Fibroblast of peridontal ligament (primary cell): ENCODE results near the gene PIGQ.
"Not testable (repeated sequence)": the region's sequence is repeated elsewhere in the genome, so short reads cannot be mapped to it uniquely, and the experiment has no call there.

Experiments used
- DNase-seq: peaks from one replicate; pipeline ENCODE4 v3.0.0-alpha.2; 2010; ENCODE audit errors: extremely low read depth

Gene PIGQ

DNA sequence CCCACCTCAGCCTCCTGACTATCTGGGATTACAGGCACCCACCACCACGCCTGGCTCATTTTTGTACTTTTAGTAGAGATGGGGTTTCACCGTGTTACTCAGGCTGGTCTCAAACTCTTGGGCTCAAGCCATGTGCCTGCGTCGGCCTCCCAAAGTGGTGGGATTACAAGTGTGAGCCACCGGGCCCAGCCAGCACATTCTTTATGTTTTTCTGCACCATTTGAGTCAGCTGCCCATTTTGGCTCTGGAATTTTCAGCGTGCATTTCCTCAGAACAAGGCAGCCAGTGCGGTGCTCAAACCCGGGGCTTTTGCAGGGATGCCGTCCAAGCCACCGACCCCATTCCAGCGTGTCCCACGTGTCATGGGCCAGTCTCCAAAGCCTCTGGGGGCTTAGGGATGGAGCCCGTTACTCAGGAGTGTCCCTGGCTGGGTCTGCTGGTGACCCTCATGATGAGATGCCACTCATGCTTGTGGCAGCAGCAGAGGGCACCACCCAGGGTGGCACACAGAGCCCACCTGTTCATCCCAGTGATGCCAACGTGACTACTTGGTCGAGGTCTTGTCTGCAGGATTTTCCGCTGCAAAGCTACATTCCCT lies 16.4 kb downstream of the PIGQ start:
- DNase-seq: peak; percentile 62

DNA sequence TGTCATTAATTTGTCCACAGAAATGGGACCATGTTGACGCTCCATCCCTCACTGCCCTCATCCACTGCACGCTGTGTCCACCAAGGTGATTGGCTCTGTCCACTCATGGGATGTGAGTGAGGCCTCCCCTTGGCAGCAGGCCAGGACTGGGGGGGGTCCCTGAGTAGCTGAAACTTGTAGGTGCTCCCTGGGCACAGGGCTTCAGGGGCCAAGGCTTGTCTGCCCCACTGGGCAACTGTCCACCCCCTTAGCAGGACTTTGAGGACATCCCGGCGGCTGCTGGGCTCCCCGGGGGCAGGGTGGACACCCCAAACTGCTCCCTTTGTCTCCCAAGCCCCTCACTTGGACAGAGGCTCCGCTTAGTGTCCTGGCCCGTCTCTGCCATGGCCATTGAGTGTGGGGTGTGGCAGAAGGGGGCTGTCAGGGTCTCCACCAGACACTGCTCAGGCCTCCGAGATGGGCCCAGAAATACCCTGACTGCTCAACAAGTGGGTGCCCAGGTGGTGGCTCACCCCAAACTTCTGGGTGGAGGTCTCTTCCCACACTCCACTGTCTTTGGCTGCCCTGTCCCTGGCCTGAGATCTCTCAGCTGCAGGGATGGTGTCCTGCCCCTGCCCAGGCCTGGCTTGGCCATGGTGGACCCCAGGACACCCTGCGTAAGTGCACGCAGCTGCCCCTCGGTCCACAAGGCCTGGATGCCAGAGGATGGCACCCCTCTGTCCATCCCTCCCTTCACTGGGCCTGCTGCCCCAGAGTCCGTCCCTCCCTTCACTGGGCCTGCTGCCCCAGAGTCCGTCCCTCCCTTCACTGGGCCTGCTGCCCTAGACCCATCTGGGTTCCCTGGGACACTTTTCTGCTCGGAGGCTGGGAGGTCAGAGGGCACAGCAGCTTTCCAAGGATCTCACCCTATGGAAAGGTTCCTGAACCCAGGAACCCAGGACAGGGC lies 17.1 kb downstream of the PIGQ start:
- DNase-seq: peak; percentile 18

DNA sequence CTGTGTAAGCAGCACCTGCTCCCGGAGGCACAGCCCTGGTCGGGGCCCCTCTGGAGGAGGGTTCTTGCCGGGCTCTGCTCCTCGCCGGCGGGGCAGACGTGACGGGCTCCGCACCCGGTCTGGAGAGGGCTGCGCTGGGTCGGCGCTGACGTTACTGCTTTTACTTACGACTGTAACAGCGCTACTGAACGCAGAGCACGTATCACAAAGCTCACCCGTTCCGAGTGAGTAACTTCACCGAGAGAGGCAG lies 18.8 kb downstream of the PIGQ start:
- DNase-seq: peak; percentile 55

DNA sequence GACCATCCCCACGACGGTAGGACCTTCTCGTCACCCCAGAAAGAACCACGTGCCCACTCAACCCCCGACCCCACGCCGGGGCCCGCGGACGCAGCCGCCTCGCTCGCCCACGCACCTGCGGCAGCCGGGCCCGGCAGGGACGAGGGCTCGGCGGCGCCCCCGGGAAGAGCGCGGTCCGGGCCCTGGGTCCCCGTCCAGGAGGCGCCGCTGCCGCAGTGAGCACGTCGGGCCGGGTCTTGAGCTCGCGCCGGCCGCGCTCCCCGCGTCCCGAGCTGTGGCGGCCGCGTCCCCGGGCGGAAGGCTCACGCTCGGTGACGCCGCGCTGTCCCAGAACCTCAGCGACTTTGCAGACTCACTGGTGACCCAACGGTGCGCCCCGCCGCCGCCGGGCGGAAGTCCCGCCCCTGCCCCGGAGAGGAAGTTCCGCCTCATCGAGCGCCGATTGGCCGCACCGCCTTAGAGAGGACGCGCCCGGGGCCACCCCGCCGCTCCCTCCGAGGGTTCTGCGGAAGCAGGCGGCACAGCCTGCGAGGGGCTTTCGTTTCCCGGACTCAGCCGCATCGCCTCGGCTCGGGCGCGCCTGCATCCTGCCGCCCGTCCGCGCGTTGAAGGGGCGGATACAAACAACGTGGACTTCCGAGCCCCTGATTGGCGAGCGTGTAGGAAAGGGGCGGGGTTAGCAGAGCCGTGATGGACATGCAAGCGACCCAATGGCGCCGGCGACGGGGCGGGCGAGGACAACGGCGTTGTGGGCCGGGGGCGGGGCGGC lies 19.3 kb downstream of the PIGQ start:
- DNase-seq: peak; percentile 93

DNA sequence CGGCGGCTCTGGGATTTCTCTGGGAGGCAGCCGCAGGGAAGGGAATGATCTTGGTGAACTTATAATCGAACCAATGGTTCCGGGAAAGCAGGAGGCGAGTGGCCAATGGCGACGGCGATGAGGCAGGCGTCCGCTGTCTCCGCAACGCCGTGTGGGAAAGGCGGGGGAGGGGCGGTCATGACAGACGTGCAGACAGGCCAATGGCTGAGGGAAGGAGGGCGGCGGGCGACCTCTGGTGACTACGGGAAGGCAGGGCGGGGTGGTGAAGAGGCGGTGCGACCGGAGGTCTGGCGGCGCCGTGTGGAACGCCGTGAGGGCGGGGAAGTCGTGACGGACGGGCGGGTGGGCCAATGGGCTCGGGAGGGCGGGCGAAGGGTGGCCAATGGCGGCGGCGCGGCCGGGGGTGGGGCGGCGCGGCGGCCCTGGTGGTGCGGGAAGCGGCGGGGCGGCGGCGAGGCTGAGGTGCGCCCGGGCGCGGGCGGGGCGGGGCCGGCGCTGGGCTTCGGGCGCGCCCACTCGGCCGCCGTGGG lies 20.0 kb downstream of the PIGQ start, which contains the start of gene RAB40C:
Gene RAB40C, plus strand, starts transcription at position 409 of the 530 bp plus-strand sequence. CDS start 226 bp downstream, outside the sequence.
- DNase-seq: peak; percentile 96

DNA sequence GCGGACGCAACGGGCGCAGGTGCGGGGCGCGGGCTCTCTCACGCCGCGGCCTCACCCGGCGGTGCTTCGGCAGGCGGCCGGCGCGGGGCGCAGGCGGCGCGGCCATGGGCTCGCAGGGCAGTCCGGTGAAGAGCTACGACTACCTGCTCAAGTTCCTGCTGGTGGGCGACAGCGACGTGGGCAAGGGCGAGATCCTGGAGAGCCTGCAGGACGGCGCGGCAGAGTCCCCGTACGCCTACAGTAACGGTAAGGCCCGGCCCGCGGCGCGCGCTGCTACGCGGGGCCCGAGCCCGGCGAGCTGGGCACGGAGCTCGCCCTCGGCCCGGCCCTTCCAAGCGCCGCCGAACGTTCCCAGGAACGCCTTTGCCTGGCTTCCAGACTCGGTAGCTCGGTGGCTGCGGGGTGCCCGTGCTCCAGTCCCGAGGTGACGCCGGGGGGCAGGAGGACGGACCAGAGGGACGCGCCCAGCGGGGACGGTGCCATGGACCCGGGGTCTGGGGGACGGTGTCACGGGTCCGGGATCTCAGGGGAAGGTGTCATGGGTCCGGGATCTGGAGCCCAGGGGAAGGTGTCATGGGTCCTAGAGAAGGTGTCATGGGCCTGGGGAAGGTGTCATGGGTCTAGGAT lies 20.5 kb downstream of the PIGQ start:
- DNase-seq: peak; percentile 23

DNA sequence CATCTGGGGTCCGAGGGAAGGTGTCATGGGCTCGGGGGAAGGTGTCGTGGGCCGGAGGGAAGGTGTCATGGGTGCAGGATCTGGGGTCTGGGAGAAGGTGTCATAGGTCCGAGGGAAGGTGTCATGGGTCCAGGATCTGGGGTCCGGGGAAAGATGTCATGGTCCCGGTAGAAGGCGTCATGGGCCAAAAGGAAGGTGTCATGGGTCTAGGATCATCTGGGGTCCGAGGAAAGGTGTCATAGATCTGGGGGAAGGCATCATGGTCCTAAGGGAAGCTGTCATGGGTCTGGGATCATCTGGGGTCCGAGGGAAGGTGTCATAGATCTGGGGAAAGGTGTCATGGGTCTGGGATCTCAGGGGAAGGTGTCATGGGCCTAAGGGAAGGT lies 21.0 kb downstream of the PIGQ start:
- no peak for DNase-seq

DNA sequence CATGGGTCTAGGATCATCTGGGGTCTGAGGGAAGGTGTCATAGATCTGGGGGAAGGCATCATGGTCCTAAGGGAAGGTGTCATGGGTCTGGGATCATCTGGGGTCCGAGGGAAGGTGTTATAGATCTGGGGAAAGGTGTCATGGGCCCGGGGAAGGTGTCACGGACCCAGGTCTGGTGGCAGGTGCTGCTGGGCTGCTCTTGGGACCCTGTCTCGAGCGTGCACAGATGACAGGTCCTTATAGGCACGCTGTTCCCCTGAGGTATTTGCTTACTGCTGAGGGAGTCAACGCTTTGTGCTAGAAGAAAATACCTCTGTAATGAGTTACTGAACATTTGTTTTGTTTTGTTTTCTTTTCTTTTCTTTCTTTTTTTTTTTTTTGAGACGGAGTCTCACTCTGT lies 21.5 kb downstream of the PIGQ start:
- no peak for DNase-seq

DNA sequence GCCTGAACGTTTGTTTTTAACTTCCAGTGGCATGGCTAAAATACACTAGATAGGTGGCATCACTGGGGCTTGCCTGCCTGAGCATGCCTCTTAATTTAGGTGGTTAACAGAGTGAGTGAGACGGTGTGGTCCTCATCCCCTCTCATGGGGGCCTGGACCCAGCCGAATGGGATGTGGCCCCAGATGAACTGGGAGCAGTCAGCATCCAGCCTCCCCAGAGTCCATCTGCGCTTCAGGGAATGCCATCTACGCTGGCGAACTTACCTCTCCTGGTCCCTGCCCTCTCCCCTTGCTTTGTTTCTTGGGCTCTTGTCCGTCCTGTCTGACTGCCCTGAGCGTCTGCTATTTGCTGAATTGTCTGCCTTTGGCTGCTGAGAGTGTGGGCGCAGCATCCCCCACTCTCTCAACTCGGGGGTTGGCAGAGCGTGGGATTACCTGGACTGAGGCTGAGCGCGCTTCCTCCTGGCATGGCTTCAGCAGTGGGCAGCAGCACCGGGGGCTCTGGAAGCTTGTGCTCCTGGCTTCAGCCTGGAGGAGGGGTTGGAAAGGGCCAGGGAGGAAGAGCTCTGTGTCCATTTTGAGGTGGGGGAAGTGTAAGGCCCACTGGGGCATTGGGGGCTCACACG lies 22.2 kb downstream of the PIGQ start:
- no peak for DNase-seq

DNA sequence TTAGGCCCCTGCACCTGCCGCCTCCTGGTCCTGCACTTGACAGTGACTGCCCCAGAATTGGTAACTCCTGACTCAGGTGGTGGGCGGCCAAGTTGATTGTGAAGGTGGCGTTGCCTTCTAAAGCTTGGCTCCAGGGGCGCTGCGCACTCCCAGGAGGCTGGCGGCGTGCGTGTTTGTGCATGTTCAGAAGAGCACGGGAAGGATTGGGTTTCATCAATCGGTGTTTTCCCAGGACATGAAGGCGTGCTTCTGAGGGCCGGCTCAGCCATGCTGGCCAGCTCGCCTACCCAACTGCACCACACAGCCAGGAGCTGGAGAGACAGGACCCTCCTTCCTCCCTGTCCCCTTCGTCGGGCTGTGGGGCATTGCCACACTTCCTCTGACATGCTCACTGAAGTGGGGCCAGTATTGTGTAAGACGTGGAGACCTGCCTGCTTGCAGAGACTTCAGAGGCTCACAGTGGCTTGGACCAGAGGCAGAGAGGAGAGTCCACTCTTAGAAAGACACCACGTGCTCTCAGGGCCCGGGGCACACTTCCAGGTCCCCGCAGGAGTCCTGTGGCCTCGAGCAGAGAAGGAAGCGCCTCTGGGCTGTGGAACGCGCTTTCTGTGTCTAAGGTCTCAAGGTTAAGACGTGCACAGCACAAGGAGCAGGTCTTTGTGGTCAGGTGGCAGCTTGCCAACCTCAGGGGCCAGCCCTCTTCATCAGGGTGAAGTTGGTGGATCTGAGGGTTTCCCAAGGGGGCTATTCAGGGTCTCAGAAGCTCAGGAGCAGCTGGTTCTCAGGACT lies 22.9 kb downstream of the PIGQ start:
- no peak for DNase-seq

DNA sequence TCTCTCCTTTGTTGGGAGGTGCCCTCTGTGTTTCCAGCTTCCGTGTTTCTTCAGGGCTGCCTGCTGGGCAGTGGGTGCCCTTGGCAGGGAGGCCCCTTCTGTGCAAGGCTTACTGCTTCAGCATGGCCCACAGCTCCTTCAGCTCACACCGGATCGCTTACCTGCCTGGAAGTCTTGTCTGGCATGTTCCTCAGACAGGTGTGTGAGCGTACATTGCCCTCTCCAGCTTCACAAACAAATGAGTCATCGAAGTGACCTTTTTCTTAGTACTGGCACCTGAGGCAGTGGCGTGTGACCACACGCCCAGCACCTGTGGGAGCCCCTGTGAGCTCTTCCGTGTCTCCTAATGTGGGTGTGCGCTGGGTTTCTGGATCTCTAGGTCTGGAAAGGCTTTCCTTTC lies 23.6 kb downstream of the PIGQ start:
- DNase-seq: no peak

DNA sequence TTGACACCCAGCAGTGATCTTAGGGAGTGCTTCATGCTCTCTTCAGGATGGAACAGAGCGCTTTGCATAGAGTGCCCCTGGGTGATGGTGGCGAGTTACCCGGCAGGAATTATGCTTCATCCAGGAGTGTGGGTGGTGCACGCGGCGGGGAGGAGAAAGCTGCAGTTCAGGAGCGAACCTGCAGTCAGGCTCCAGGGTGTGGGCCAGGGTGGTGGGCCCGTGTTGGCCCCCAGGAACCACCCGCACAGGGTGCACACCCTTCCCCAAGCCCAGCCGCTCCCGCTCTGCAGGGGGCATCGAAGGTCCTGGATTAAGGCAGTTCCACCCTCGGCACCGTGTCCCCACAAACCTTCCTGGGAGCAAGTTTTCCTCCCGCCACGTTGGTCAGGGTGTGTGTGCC lies 24.0 kb downstream of the PIGQ start:
- DNase-seq: no peak

DNA sequence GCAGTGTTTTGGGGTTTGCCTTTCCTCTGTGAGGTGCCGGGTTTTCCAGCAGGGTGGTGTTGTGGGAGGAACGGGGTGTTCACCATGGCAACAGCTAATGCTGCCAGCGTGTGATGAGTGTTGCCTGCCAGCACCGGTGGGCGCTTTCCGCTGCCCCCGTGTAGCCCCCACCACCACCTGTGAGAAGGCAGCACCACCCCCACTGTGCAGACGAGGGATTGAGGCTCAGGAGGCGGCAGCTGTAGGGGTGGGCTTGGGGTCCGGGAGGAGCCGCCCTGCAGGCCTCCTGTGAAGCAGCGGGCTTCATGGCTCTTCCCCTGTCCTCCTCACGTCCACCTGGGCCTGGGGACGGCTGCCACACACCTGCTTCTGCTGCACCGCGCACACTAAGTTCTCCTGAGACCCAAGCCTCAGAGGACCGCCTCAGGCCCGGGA lies 25.3 kb downstream of the PIGQ start:
- DNase-seq: no peak

DNA sequence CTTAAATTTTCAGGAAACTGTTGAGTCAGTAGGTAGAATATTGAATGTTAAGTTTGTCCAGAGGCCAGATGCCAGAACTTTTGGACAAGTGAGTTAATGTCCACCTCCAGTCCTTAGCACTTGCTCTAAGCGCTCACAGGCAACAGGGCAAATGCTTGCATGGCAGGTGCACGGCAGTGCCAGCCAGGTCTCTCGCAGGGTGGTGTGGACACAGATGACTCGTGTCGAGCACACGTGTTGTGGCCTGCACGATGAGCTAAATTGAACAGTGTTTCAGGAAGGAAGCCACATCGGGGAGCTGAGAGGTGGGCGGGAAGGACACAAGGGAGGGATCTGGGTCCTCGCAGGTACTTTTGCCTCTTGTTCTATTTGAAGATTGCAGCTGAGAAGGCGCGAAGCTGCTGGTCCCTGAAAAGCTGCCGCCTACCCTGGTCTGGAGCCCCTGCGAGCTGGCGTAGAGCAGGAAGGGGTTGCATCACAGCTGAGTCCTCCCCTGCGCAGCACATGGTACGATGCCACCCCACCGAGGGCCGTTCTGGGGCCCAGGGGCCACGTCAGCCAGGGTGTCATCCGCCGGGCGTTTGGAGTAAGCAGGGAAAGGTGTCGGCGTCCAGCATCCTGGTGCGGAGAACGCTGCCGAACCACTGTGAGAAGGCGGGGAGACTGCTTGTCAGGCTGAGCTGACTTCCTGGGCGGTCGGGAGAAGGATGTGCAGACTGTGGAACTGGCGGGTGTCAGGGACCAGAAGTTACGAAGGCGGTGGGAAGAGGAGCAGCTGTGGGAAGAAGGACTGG lies 26.4 kb downstream of the PIGQ start:
- no peak for DNase-seq

DNA sequence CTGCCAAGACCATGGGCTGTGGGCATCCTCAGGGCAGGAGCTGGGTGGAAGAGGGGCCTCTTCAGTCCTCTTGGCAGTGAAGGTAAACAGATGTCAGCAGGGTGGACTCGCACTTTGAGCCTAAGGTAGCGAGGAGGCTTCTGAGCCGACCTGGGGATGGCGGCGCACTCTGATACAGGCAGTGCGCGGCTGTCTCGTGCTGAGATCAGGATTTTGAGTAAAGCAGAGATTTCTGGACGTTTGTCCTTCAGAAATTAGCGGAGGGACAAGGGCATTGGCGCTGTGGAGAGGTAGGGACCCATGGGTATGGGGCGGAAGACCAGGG lies 26.9 kb downstream of the PIGQ start:
- DNase-seq: no peak

DNA sequence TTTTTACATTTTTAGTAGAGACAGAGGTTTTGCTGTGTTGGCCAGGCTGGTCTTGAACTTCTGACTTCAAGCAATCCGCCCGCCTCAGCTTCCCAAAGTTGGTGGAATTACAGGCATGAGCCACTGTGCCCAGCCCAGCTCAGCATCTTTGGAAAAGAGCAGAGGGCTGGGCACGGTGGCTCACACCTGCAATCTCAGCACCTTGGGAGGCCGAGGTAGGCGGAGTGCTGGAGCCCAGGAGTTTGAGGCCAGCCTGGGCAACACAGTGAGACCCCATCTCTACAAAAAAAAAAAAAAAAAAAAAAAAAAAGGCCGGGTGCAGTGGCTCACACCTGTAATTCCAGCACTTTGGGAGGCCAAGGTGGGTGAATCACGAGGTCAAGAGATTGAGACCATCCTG lies 27.9 kb downstream of the PIGQ start:
- not testable (repeated sequence) for DNase-seq

DNA sequence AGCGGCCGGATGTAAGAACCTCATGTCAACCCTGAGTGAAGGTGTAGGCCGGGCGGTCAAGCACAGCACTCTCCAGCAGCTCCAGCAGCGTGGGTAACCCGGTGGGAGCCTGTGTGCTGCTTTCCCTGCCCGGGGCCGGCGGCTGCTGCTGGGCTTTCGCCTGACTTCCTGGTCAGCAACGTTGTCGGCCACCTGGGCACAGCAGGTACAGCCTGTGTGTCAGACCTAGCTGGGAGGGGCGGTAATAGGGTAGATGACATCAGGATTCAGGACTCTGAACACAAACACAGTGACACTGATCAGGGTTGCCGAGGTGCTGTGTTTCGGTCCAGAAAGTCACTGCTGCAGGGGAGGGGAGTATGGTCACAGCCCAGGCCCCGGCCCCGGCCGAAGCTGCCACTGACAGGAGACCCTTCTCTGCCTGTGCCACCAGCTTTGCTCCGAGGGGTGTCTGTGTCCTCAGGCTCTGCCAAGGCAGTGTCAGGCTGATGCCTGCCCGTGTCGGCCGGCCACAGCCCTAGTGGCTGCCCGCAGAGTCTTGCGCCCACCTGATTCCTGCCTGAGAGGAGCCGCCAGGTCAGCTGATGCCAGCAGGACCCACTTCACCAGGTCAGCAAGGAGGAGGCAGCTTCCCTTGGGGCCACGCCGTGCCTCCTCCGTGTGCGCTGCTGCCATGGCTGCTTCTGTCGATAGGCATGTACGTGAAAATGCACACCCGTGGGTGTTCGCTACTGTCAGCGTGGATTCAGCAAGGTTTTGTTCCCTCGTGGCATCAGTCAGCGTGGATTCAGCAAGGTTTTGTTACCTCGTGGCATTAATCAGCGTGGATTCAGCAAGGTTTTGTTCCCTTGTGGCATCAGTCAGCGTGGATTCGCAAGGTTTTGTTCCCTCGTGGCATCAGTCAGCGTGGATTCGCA lies 29.3 kb downstream of the PIGQ start:
- DNase-seq: no peak

DNA sequence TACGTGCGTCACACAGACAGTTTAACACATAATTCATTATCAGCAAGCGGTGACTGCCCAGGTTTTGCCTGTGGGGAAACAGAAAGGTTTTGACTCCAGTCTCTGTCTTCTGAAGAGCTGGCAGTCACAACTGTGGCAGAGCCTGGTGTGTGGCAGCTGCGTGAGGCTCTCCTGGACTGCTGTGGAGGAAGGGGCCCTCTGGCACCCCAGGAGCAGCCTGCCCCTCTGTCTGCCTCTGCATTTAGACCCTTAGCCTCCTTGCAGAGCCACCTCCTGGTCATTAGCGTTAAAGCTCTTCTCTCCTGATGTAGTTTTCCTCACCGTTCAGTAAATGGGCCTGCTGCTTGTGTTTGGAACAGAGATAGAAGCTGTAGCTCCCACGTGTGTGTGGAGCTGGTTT lies 31.0 kb downstream of the PIGQ start:
- peak; percentile 6 for DNase-seq

DNA sequence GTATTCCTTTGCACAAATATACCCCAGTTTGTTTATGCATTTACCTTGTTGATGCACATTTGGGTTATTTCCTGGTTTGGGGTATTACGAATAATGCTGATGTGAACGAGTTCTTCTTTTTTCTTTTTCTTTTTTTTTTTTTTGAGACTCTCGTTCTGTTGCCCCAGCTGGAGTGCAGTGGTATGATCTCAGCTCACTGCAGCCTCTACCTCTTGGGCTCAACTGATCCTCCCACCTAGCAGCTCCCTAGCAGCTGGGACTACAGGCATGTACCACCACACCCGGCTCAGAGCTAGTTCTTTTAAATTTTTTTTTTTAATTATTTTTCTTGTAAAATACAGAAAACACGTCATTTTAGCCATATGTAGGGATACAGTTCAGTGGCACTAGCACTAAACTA lies 34.2 kb downstream of the PIGQ start:
- no peak for DNase-seq
